Pons (tissue), 1 donor: ENCODE results near the gene TMEM121.
"Not testable (repeated sequence)": the region's sequence is repeated elsewhere in the genome, so short reads cannot be mapped to it uniquely, and the experiment has no call there.

Experiments
- DNase-seq: peaks from one replicate; pipeline ENCODE4 v3.0.0-alpha.2; 2016; ENCODE audit warnings: low spot score

The TMEM121 gene

GRCh38 chr14:105547072-105547471, 20.7 kb downstream of the TMEM121 start:
- not testable (repeated sequence) for DNase-seq

GRCh38 chr14:105547741-105548169, 21.4 kb downstream of the TMEM121 start:
- DNase-seq: no peak

GRCh38 chr14:105549481-105549880, 23.1 kb downstream of the TMEM121 start:
- no peak for DNase-seq

GRCh38 chr14:105554022-105554421, 27.6 kb downstream of the TMEM121 start:
- DNase-seq: no peak

GRCh38 chr14:105554523-105554922, 28.1 kb downstream of the TMEM121 start:
- DNase-seq: no peak

GRCh38 chr14:105557671-105558070, 31.3 kb downstream of the TMEM121 start:
- DNase-seq: not testable (repeated sequence)

GRCh38 chr14:105558449-105559154, 32.2 kb downstream of the TMEM121 start:
- not testable (repeated sequence) for DNase-seq

- DNase-seq: not testable (repeated sequence)
Observed at GRCh38 chr14:105559384-105560047, 33.1 kb downstream of the TMEM121 start.

GRCh38 chr14:105560048-105560669, 33.8 kb downstream of the TMEM121 start:
- not testable (repeated sequence) for DNase-seq

- DNase-seq: not testable (repeated sequence)
Observed at GRCh38 chr14:105561345-105561744, 35.0 kb downstream of the TMEM121 start.

- DNase-seq: no peak
Observed at GRCh38 chr14:105562713-105563346, 36.4 kb downstream of the TMEM121 start.

- no peak for DNase-seq
Observed at GRCh38 chr14:105563347-105563737, 37.0 kb downstream of the TMEM121 start.

- DNase-seq: not testable (repeated sequence)
Observed at GRCh38 chr14:105564536-105564935, 38.2 kb downstream of the TMEM121 start.

GRCh38 chr14:105565185-105565919, 39.0 kb downstream of the TMEM121 start:
- not testable (repeated sequence) for DNase-seq

- DNase-seq: not testable (repeated sequence)
Observed at GRCh38 chr14:105566248-105567163, 40.1 kb downstream of the TMEM121 start.

- DNase-seq: not testable (repeated sequence)
Observed at GRCh38 chr14:105567164-105568103, 41.1 kb downstream of the TMEM121 start.

- not testable (repeated sequence) for DNase-seq
Observed at GRCh38 chr14:105568140-105568843, 41.9 kb downstream of the TMEM121 start.

- DNase-seq: no peak
Observed at GRCh38 chr14:105568859-105569766, 42.7 kb downstream of the TMEM121 start.
